ENCODE data around the gene PARM1. TPM values are rescaled to one million over a fixed set of nuclear protein-coding genes. Genes with fewer than 3 reads are reported as not detected.

Gene PARM1
- total RNA-seq, 4 donors from 2014 or later: 22.6 to 116 (median 45.5) TPM

DNA sequence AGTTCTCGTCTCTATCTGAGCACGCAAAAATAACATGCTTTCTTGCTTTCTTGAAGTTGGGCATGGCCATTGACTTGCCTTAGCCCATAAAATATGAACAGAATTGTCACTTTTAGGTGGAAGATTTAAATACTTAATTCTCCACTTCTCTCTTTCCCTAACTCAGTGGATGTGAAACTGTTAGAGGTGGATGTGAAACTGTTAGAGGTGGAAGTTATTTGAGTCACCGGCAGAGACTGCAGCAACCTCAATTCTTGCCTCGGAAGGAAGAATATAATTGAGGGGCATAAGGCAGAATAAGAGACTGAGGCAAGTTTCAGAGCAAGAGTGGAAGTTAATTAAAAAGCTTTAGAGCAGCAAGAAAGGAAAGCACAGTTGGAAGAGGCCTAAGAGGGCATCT, 2.8 kb upstream of the PARM1 start:
- no peak for TF ChIP-seq POLR2A (IDR thresholded peaks at IDR 0.05)
- TF ChIP-seq, protein P1, sequence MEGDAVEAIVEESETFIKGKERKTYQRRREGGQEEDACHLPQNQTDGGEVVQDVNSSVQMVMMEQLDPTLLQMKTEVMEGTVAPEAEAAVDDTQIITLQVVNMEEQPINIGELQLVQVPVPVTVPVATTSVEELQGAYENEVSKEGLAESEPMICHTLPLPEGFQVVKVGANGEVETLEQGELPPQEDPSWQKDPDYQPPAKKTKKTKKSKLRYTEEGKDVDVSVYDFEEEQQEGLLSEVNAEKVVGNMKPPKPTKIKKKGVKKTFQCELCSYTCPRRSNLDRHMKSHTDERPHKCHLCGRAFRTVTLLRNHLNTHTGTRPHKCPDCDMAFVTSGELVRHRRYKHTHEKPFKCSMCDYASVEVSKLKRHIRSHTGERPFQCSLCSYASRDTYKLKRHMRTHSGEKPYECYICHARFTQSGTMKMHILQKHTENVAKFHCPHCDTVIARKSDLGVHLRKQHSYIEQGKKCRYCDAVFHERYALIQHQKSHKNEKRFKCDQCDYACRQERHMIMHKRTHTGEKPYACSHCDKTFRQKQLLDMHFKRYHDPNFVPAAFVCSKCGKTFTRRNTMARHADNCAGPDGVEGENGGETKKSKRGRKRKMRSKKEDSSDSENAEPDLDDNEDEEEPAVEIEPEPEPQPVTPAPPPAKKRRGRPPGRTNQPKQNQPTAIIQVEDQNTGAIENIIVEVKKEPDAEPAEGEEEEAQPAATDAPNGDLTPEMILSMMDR (IDR thresholded peaks at IDR 0.05): no peak
- Histone ChIP-seq H3K27me3 (no peaks in the 10 kb centered on the region), H3K9me3 (no peaks in the 10 kb centered on the region), H3K4me1 (no peaks in the 10 kb centered on the region), H3K4me3 (no peak overlapping the region), H3K36me3 (no peaks in the 10 kb centered on the region), H3K27ac (no peak overlapping the region)
- no peak for DNase-seq
- intact Hi-C loops (cut with DNase I; ENCODE audit: low total_unique reads): no loop called here

DNA sequence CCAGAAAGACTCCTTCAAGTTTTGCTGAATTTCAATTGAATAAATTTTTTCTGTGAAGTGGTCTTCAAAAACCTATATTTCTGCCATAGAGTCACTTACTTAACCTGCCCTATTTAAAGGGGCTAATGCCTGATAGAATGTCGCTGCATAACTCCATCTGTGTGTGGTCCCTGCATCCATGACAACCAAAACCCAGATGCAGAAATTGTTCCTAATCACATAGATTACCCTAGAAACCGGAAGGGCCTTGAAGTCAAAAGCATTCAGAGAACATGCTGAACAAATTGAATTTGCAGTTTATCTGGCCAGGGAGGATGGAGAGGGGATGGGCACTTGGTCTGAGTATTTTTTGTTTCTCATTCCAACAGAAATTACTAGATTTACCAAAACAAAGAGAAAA, 1.5 kb upstream of the PARM1 start:
- no peak for DNase-seq
- H3K4me1 ChIP-seq: no peaks in the 10 kb centered on the region
- no peak for TF ChIP-seq POLR2A (IDR thresholded peaks at IDR 0.05)
- TF ChIP-seq, protein P1 (IDR thresholded peaks at IDR 0.05): no peak
- no peaks in the 10 kb centered on the region for H3K9me3 ChIP-seq
- H3K4me3 ChIP-seq: no peak overlapping the region
- intact Hi-C loops (cut with DNase I; ENCODE audit: low total_unique reads): no loop called here
- no peaks in the 10 kb centered on the region for H3K36me3 ChIP-seq
- no peak overlapping the region for H3K27ac ChIP-seq
- no peaks in the 10 kb centered on the region for H3K27me3 ChIP-seq

DNA sequence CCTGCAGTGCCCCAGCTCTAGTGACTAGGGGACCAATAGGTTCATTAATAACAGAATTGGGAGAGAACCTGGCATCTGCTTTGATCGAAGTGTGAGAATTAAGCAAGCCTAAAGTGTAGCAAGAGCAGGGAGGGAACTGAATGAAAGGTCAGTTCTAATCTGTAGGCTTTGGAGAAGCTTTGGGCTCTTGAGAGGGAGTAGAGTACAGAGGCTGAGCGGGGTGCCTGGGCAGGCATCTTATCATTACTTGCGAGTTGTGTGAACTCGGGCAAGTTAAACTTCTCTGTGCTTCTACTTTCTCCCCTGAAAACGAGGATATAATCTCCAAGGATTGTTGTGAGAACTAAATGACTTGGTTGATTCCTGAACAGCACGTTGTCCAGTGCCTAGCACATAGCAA, 906 bp upstream of the PARM1 start:
- H3K4me1 ChIP-seq: no peaks in the 10 kb centered on the region
- intact Hi-C loops (cut with DNase I; ENCODE audit: low total_unique reads): no loop called here
- DNase-seq: no peak

DNA sequence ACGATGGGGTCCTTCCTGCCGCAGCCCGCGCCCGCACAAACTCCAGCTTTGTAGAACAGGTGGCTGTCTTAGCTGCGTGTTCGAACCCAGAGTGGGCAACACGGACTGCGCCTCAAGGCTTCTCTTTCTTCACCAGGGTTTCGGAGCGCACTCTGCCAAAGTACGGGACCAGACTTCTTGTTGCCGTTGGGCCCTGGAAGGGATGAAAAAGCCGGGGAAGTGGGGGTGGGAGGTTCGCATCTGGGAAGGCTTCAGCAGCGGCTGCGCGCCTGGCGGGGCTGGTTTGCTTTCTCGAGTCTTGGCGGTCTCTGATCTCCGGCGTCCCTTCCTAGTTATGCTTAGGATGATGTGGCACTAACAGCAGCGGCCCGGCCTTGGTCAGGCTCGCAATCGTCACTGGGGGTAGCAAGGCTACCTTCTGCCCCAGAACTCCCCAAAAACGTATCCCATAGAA, 673 bp downstream of the PARM1 start:
- Histone ChIP-seq H3K4me1 (no peaks in the 10 kb centered on the region), H3K9me3 (no peaks in the 10 kb centered on the region), H3K36me3 (no peaks in the 10 kb centered on the region), H3K4me3 (peak overlapping the region; percentile 55 to 84), H3K27ac (peak overlapping the region; percentile 75 to 84), H3K27me3 (no peaks in the 10 kb centered on the region)
- intact Hi-C loops (cut with DNase I; ENCODE audit: low total_unique reads): no loop called here
- DNase-seq: peak; percentile 17 to 18
- TF ChIP-seq, protein P1 (IDR thresholded peaks at IDR 0.05): no peak

More for the DNA sequence above, 906 bp upstream of the PARM1 start:
- Histone ChIP-seq H3K27me3 (no peaks in the 10 kb centered on the region), H3K4me3 (no peak overlapping the region), H3K9me3 (no peaks in the 10 kb centered on the region), H3K36me3 (no peaks in the 10 kb centered on the region), H3K27ac (no peak overlapping the region)
- TF ChIP-seq POLR2A (IDR thresholded peaks at IDR 0.05): no peak
- TF ChIP-seq, protein P1 (IDR thresholded peaks at IDR 0.05): no peak

DNA sequence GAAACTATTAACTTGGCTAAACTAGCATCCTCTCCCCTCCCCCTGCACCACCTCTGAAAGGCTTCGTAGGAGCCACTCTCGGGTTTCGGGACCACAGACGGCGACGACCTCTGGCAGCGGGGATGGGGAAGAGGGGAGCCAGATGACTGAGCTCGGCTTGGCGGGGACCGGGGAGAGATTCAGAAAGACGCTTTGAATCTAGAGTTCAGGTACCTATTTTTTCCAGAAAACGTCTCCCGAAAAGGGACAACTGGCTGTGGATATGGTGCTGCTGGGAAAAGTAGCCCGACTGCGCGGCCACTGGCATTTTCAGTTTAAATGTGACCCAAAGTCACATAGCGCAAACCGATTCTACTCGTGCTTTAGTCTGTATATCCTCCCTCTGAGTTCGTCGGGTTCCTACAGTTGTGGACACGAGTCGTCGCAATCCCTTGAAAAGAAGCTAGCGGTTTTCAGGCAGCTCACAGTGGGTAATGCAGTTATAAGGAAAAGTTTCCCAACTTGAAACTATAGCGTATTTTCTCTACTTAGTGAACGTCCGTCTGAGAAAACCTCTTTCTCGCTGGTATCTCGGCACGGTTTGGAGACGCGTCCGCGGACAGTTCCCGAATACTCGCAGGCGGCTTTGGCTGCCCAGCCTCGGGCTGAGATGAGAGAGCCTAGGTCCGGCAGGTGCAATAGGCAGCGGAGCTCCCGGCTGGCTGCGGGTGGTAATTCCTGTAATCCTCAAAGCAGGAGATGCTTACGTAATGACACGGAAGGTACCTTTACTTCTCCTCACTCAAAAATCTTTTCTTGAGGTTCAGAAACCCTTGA, 1.3 kb downstream of the PARM1 start:
- peak overlapping the region; percentile 55 to 84 for H3K4me3 ChIP-seq
- intact Hi-C loops (cut with DNase I; ENCODE audit: low total_unique reads): no loop called here
- DNase-seq: peak; percentile 22 to 35

More for the DNA sequence above, 1.3 kb downstream of the PARM1 start:
- Histone ChIP-seq H3K4me1 (no peaks in the 10 kb centered on the region), H3K27me3 (no peaks in the 10 kb centered on the region), H3K36me3 (no peaks in the 10 kb centered on the region), H3K9me3 (no peaks in the 10 kb centered on the region), H3K27ac (peak overlapping the region; percentile 75 to 84)
- no peak for TF ChIP-seq POLR2A (IDR thresholded peaks at IDR 0.05)
- TF ChIP-seq, protein P1 (IDR thresholded peaks at IDR 0.05): no peak
